Measurements from ENCODE around the gene PRR33.

Gene PRR33

GRCh38 chr11:1916132-1916985 is 24.7 kb upstream of the PRR33 start:
- DNase-seq, result no peak

- no peak for DNase-seq
Measured at GRCh38 chr11:1915795-1916131, 24.1 kb upstream of the PRR33 start.

DNA sequence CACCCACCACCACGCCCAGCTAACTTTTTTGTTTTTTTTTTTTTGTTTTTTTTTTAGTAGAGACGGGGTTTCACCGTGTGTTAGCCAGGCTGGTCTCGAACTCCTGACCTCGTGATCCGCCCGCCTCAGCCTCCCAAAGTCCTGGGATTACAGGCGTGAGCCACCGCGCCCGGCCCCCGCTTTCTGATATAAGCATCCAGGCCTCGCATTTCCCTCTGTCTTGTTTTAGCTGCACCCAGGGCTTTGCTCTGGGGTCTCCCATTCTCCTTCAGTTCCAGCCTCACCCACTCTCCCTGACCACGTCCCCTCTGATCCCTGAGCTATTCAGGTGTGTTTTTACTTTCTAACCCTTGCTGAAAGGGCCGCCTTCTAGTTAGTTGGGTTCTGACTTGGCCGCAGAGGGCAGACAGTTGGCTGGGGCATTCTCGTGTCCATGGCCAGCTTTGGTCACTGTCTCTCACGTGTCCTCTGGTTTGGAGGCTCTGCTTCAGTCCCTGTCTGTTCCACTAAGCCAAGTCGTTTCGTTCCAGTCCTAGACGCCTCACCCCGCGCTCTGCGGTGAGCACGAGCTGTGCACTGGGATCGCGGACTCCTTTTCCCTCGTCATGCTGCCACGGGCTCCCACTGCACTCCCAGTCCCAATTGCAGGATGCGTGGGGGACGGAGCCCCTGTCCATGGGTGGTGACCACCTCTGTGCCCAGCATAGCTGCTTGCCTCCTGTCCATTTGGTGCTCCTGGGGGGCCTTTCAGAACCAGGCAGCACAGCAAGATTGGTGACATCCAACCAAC is 21.8 kb upstream of the PRR33 start:
- no peak for DNase-seq

GRCh38 chr11:1912289-1912878 is 20.7 kb upstream of the PRR33 start:
- no peak for DNase-seq

- DNase-seq, result no peak
Measured at GRCh38 chr11:1909524-1909923, 17.8 kb upstream of the PRR33 start.

GRCh38 chr11:1908618-1909017 is 16.9 kb upstream of the PRR33 start:
- DNase-seq, result no peak

- DNase-seq, result no peak
Measured at GRCh38 chr11:1906611-1907423, 15.1 kb upstream of the PRR33 start.

DNA sequence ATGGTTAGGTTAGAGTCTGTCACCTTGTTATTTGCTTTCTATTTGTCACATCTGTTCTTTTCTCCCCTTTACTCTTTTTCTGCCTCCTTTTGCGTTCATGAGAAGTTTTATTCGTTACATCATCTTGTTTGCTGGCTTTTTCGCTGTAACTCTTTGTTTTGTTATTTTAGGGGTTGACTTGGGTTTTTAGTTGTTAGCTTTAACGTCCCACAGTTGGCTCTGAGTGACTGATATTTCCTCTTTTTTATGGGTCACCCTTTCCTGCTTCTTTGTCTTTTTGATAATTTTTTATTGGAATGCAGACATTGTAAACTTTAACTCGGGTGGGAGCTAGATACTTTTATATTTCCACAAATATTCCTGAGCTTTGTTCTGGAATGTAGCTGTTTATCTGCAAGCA is 14.5 kb upstream of the PRR33 start:
- no peak for DNase-seq

DNA sequence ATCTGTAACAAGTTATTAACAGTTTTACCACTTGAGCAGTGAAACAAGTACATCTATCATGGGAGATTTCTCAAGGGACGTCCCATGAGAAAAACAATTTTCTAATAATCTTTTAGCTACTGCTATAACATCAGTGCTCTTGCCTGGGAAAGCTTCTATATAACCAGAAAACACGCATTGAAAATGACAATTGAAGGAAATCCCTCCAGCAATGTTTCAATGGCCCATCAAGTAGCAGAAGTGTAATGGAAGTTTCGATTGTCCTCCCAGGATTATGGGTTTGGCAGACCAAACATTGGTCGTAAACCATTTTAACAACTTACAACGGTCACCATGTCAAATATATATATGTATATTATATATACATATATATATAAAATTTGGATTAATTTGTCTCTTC is 8.0 kb upstream of the PRR33 start:
- DNase-seq, result no peak

DNA sequence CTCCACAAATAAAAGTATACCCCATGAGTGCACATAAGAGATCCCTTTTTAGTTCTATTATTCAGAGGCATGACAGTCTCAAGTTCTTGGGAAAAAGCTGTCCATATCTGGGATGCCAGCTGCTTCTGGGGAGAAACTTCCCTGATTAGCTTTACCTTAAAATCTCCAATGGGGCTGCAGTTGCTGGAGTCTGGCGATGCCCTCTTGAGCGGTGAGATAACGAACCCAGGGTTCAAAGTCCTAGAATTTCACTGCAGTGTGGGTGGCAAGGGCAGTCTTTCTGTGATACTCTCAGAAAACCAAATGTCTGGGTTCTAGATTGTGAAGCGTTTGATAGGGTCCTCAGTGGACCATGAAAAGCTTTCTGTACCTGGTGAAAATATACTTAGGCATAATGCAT is 7.4 kb upstream of the PRR33 start:
- no peak for DNase-seq

DNA sequence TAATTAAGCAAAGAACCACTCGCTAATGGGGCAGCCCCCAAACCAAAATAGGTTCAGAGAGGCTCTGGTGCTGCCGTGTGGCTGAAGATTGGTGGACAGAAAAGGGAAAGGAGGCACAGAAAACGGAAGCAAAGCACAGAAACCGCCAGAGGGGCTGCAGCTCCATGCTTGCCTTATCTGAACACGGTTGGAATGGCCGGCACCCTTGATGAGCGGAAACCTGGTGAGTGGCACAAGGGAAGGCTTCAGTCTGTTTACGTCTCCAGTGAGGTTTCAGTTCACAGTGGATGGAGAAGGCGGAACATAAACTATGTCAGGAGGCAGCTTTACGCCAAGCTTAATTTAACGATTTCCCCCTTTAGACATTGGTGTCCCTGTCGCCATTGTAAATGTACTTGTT is 5.2 kb upstream of the PRR33 start:
- DNase-seq, result no peak

GRCh38 chr11:1896468-1896867 is 4.8 kb upstream of the PRR33 start:
- DNase-seq, result no peak

- DNase-seq, result no peak
Measured at GRCh38 chr11:1894759-1895158, 3.1 kb upstream of the PRR33 start.

- no peak for DNase-seq
Measured at GRCh38 chr11:1893581-1894359, 2.1 kb upstream of the PRR33 start.

- no peak for DNase-seq
Measured at GRCh38 chr11:1892558-1892957, 863 bp upstream of the PRR33 start.

GRCh38 chr11:1892116-1892515 is 421 bp upstream of the PRR33 start:
- no peak for DNase-seq

DNA sequence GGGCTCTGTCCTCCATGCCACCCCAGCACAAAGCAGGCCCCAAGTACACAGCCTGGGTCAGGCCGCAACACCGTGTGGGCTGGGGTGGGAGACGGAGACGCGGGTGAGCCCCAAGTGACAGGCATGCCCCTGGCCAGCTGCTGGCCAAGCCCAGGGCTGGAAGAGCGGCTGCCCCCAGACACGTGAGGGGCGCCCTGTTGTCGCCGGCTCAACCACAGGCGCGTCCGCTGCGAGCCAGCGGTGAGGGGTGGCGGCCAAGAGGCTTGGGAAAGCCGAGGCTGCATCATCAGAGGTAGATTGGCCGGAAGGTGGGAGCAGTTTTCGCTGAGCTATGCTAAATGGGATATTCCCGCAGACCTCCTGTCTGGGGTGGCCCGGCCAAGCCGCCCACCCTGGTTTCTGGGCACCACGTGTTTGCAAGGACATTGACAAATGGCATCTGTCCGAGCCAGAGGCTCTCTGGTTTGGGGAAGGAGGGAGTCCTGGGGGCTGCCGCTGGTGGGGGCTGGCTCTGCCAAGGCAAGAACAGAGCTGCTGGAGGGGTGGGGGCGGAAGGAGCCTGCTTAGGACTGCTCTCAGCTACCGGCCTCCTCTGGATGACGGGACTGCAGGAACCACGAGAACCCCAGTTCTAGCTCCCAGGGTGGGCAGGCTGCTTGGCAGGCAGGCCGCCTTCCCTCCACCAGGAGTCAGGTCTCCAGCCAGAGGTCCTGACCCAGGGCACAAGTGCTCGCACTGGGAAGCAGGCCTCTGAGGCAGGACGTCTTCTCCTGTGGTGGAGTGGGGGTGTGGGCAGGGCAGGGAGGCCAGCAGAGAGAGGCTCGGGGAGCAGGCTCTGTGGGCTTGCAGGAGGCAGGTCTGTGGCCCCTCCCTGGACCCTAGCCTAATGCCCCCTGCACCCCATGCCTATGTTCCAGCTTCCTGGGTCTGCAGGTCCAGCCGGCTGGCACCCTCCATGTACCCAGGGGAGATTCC is 552 bp downstream of the PRR33 start:
- no peak for DNase-seq

DNA sequence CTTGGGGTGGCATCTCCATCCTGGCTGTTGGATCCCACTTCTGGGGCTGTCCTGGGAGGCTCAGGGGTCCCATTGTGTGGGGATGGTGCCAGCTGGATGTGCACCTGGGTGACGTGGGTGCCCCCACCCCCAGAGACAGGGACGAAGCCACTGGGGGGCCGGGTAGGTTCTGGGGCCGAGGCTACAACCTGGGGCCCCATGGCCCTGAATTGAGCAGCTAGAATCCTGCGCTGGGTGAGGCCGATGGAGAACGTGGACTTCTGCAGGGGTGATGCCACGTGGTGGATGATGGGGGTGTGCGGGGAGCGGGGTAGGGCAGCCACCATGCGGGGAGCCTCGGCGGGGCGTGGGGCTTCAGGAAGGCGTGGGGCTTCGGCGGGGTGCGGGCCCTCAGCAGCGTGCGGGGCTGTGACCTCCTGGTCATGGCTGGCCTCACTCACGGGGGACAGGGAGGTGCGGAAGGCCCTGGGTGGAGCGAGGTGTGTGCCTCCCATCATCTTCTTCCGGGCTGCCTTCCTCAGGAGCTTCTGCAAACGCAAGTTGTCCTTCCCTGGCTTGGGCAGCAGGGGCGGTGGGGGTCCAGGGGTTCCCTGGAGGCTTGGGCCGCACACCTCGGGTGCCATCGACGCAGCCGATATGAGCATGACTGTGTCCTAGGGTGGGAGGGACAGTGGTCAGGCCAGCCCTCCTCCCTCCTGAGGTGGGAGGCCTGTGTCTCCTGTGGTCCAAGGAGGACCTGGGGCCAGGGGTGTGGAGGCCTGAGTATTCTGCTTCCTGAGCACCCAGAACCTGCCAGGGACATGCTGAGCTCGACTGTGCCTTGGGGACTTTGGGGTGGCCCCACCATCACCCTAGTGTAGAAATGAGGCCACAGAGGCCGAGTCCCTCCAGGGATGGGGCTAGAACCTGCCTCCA is 1.5 kb downstream of the PRR33 start:
- no peak for DNase-seq

GRCh38 chr11:1889224-1889930 is 2.3 kb downstream of the PRR33 start:
- no peak for DNase-seq
